GM18907 (cell line): Measurements from ENCODE around the gene KAT5.
A peak's percentile ranks its signal among the peaks of the same experiment; 100 is the strongest.
"Not testable (repeated sequence)": the region's sequence is repeated elsewhere in the genome, so short reads cannot be mapped to it uniquely, and the experiment has no call there.

ENCODE experiments used
- ATAC-seq: cut with Tn5 transposase; IDR thresholded peaks from one replicate; pipeline ENCODE4 v1.9.1; 2021; ENCODE audit warnings: mild to moderate bottlenecking, moderate library complexity; ENCODE audit not compliant: unreplicated experiment

KAT5 gene

DNA sequence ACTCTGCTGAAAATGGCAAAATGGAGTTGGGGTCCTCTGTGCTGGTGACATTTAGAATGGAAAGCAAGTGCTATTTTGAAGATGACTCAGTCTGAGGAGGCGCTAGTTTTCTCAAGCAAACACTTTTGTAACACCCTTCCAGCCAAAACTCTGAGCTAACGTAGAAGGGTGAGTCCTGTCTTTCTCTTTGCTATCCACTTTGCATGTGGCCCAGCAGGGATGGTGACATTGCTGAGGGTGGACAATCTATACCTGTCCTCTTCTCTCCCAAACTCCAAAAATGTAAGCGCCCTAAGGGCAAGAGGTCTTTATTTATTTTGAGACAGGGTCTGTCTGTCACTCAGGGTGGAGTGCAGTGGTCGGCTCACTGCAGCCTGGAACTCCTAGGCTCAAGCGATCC is 3.6 kb upstream of the KAT5 start:
- ATAC-seq, result no peak

DNA sequence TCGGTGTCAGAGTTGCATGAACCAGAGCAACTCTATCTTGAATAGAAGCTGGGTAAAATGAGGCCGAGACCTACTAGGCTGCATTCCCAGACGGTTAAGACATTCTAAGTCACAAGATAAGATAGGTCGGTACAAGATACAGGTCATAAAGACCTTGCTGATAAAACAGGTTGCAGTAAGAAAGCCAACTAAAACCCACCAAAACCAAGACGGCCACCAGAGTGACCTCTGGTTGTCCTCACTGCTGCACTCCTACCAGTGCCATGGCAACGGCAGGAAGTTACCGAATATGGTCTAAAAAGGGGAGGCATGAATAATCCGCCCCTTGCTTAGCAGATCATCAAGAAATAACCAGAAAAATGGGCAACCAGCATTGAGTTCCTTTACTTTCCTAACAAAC is 2.4 kb upstream of the KAT5 start:
- ATAC-seq, result no peak

DNA sequence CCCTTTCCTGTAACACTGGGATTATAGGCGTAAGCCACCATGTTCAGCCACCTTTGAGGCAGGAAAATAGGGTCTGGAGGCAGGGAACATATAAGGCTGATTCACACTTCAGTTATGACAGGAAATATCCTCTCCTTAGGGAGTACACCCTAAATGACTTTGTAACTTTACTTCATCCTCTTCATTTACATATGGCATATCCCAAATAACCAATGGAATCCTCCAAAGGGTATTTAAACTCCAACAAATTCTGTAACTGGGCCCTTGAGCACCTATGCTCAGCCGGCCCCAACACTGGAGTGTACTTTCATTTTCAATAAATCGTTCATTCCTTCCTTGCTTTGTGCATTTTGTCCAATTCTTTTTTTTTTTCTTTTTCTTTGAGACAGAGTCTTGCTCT is 1.6 kb upstream of the KAT5 start:
- ATAC-seq, result no peak

GRCh38 chr11:65712633-65713076 is 603 bp downstream of the KAT5 start:
- no peak for ATAC-seq

GRCh38 chr11:65713212-65713969 is 1.3 kb downstream of the KAT5 start:
- ATAC-seq, result no peak

DNA sequence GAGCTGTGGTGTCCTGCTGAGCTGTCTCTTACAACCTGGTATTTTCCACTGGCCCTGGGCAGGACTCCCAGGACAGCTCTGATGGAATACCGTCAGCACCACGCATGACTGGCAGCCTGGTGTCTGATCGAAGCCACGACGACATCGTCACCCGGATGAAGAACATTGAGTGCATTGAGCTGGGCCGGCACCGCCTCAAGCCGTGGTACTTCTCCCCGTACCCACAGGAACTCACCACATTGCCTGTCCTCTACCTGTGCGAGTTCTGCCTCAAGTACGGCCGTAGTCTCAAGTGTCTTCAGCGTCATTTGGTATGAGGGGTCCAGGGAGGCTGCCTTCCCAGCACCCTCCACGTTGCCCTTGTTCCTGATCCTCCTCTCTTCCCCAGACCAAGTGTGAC is 2.4 kb downstream of the KAT5 start:
- no peak for ATAC-seq

DNA sequence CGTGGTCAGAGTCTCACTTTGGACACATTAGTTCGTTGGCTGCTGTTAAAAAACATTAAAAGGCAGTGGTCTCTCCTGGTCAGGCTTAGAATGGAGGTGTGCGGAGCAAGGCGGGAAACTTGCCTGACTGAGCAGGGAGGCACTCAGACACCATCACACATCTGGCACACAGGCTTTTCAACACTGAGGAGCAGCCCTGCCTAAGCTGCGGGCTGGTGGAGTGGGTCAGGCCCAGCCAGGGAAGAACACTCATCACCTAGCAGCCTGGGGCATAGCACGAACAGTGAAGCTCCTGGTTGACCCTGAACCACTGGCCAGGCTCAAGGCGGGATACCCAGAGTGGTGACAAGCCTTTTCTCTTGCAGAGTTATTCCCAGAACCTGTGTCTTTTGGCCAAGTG is 4.2 kb downstream of the KAT5 start:
- ATAC-seq, result no peak

- no peak for ATAC-seq
These were observed 4.8 kb downstream of the KAT5 start for GRCh38 chr11:65716774-65717405.

DNA sequence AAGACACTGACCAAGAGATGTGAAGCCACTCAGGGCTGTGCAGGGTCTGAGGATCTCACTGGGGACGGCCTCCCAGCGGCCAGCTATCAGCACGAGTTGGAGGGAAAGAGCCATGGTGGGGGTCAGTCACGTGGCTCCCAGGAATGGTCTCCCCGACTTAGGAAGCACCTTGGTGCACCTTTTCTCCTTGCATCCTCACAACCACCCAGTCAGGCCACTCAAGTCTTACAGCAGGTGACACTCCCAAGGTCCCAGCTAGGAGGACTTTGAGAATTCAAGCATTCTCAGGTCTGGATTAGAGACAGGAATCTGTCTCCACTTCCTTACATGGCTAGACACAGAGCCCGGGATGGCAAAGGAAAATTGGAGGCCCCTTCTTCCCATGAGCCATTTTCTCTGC is 5.9 kb downstream of the KAT5 start:
- no peak for ATAC-seq

DNA sequence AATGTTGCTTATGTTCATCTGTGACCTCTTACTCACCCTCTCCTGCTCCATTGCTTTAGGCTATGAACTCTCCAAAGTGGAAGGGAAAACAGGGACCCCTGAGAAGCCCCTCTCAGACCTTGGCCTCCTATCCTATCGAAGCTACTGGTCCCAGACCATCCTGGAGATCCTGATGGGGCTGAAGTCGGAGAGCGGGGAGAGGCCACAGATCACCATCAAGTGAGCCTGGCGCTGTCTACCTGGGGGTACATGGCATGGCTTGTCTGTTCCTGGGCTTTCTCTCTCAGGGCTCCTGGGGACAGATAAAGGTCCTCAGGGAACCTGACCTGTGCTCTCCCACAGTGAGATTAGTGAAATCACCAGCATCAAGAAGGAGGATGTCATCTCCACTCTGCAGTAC is 6.5 kb downstream of the KAT5 start:
- ATAC-seq, result no peak

- ATAC-seq, result no peak
These were observed 7.0 kb downstream of the KAT5 start for GRCh38 chr11:65718964-65719492.

GRCh38 chr11:65719871-65720210 is 7.8 kb downstream of the KAT5 start:
- ATAC-seq, result peak; percentile 30

GRCh38 chr11:65720211-65720934 is 8.3 kb downstream of the KAT5 start, which contains the start of gene RNASEH2C:
Gene RNASEH2C (minus strand): TSS chr11:65720798. CDS start chr11:65720758, 40 bp downstream.
- ATAC-seq, result peak; percentile 71

- no peak for ATAC-seq
These were observed 10.2 kb downstream of the KAT5 start for GRCh38 chr11:65722261-65722660.

GRCh38 chr11:65726660-65727059 is 14.6 kb downstream of the KAT5 start:
- no peak for ATAC-seq

GRCh38 chr11:65727865-65728264 is 15.8 kb downstream of the KAT5 start:
- ATAC-seq, result no peak

DNA sequence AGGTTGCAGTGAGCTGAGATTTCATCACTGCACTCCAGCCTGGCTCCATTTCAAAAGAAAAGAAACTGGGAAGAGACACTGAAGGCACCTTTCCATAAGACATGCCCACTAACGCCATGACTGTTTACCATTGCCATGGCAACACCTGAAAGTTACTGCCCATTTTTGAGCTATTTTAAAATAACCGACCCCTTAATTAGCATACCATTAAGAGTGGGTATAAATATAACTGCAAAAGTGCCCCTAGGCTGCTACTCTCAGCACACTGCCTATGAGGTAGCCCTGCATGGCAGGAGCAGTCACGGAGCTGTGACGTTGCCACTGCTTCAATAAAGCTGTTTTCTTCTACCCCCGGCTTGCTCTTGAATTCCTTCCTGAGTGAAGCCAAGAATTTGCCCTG is 18.4 kb downstream of the KAT5 start:
- no peak for ATAC-seq

GRCh38 chr11:65735111-65735510 is 23.1 kb downstream of the KAT5 start:
- ATAC-seq, result not testable (repeated sequence)

GRCh38 chr11:65736810-65737209 is 24.8 kb downstream of the KAT5 start:
- ATAC-seq, result no peak

DNA sequence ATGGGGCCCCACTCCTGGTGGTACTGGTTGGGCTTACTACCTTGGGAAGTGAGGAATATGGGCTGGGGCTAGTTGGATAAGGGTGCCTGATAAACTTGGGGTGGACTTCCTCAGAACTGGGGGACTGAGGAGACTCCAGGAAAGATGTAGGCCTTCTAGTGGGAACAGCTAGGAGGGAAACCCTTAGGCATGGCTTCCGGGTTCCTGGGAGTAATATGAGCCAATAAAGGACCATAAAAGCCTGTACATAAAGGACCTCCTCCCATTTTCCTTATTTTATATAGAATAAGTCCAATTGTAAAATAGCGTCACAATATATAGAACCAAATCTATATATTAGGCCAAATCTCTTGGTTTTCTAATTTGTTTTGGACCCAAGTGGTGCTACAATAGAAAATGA is 27.0 kb downstream of the KAT5 start:
- ATAC-seq, result no peak

- ATAC-seq, result no peak
These were observed 29.1 kb downstream of the KAT5 start for GRCh38 chr11:65741185-65741584.

- ATAC-seq, result no peak
These were observed 30.3 kb downstream of the KAT5 start for GRCh38 chr11:65742353-65742752.
